ENCODE measurements around the gene KIRREL3.

The KIRREL3 gene

GRCh38 chr11:126511475-126512115 is 489.0 kb downstream of the KIRREL3 start:
- no peak overlapping the region for H3K27ac ChIP-seq
- TF ChIP-seq CTCF (conservative IDR thresholded peaks at IDR 0.05) = no peak

- H3K27ac ChIP-seq = no peak overlapping the region
- TF ChIP-seq CTCF (conservative IDR thresholded peaks at IDR 0.05) = no peak
These were observed 489.8 kb downstream of the KIRREL3 start for GRCh38 chr11:126510621-126511370.

GRCh38 chr11:126507646-126508045 is 492.9 kb downstream of the KIRREL3 start:
- TF ChIP-seq CTCF (conservative IDR thresholded peaks at IDR 0.05) = no peak
- no peak overlapping the region for H3K27ac ChIP-seq

- TF ChIP-seq CTCF (conservative IDR thresholded peaks at IDR 0.05) = no peak
- H3K27ac ChIP-seq = no peak overlapping the region
These were observed 493.8 kb downstream of the KIRREL3 start for GRCh38 chr11:126506789-126507188.

- no peak for TF ChIP-seq CTCF (conservative IDR thresholded peaks at IDR 0.05)
- no peak overlapping the region for H3K27ac ChIP-seq
These were observed 497.6 kb downstream of the KIRREL3 start for GRCh38 chr11:126502982-126503381.

GRCh38 chr11:126502159-126502558 is 498.4 kb downstream of the KIRREL3 start:
- no peak for TF ChIP-seq CTCF (conservative IDR thresholded peaks at IDR 0.05)

GRCh38 chr11:126501641-126502040 is 498.9 kb downstream of the KIRREL3 start:
- no peak for TF ChIP-seq CTCF (conservative IDR thresholded peaks at IDR 0.05)
- H3K27ac ChIP-seq = no peak overlapping the region

More at GRCh38 chr11:126502159-126502558, 498.4 kb downstream of the KIRREL3 start:
- no peak overlapping the region for H3K27ac ChIP-seq
